LHCN-M2 (cell line): ENCODE results near the gene COX7A1. TPM values are rescaled to one million over a fixed set of nuclear protein-coding genes. Genes with fewer than 3 reads are reported as not detected.
A peak's percentile ranks its signal among the peaks of the same experiment; 100 is the strongest.
"Not testable (repeated sequence)": the region's sequence is repeated elsewhere in the genome, so short reads cannot be mapped to it uniquely, and the experiment has no call there.

Source experiments
- DNase-seq: peaks from one replicate; pipeline ENCODE4 v3.0.0-alpha.2; 2012; ENCODE audit warnings: low read depth
- polyA plus RNA-seq: library from polyadenylated mRNA; unstranded; fragments of >200 nt; gene quantifications from one replicate; pipeline ENCODE4 v1.2.1, GENCODE V29; 2012; ENCODE audit warnings: missing spikeins
- total RNA-seq: library from RNA; depleted of rRNA; stranded (reverse); fragments of >200 nt; gene quantifications from 2 replicates; pipeline ENCODE4 v1.2.3, GENCODE V29; 2014; rRNA removed

The COX7A1 gene
- total RNA-seq = not detected in 2 replicates
- polyA plus RNA-seq = not detected

- peak; percentile 22 for DNase-seq
Measured at GRCh38 chr19:36152352-36153091, at the start of gene COX7A1. Gene COX7A1, minus strand, starts transcription at chr19:36152447. Its CDS starts 40 bp downstream, at chr19:36152407.

- no peak for DNase-seq
Measured at GRCh38 chr19:36201684-36202083, 49.4 kb upstream of the COX7A1 start.

- no peak for DNase-seq
Measured at GRCh38 chr19:36198119-36198518, 45.9 kb upstream of the COX7A1 start.

GRCh38 chr19:36196249-36196648, 44.0 kb upstream of the COX7A1 start:
- no peak for DNase-seq

- not testable (repeated sequence) for DNase-seq
Measured at GRCh38 chr19:36186722-36187121, 34.5 kb upstream of the COX7A1 start.

- DNase-seq = no peak
Measured at GRCh38 chr19:36183245-36183628, 31.0 kb upstream of the COX7A1 start.

- DNase-seq = peak; percentile 21
Measured at GRCh38 chr19:36182612-36183244, 30.5 kb upstream of the COX7A1 start.

- DNase-seq = not testable (repeated sequence)
Measured at GRCh38 chr19:36179077-36179476, 26.8 kb upstream of the COX7A1 start.

- not testable (repeated sequence) for DNase-seq
Measured at GRCh38 chr19:36173846-36174245, 21.6 kb upstream of the COX7A1 start.

GRCh38 chr19:36172852-36173251, 20.6 kb upstream of the COX7A1 start:
- DNase-seq = no peak

GRCh38 chr19:36169084-36169760, 17.0 kb upstream of the COX7A1 start:
- peak; percentile 77 for DNase-seq

GRCh38 chr19:36163813-36164212, 11.6 kb upstream of the COX7A1 start:
- DNase-seq = no peak

GRCh38 chr19:36160821-36161596, 8.8 kb upstream of the COX7A1 start:
- no peak for DNase-seq

- no peak for DNase-seq
Measured at GRCh38 chr19:36153126-36153525, 879 bp upstream of the COX7A1 start.

- DNase-seq = no peak
Measured at GRCh38 chr19:36152019-36152351, 262 bp downstream of the COX7A1 start.

GRCh38 chr19:36151144-36152018, 866 bp downstream of the COX7A1 start:
- DNase-seq = no peak

- no peak for DNase-seq
Measured at GRCh38 chr19:36150586-36150985, 1.7 kb downstream of the COX7A1 start.

- no peak for DNase-seq
Measured at GRCh38 chr19:36149673-36150406, 2.4 kb downstream of the COX7A1 start.

GRCh38 chr19:36144624-36145023, 7.6 kb downstream of the COX7A1 start:
- no peak for DNase-seq

- DNase-seq = no peak
Measured at GRCh38 chr19:36142496-36142895, 9.8 kb downstream of the COX7A1 start.
